ENCODE measurements around the gene STMN3.

Gene STMN3

GRCh38 chr20:63653041-63653973, at the start of gene STMN3:
Gene STMN3 (minus strand): TSS chr20:63653424. CDS start chr20:63653345, 79 bp downstream.
- Mint-ChIP-seq H3K9me3 (no peaks in the 10 kb centered on the region), H3K4me3 (peak within 1 kb of the TSS; percentile 77), H3K27me3 (peaks cover 2% of the 10 kb centered on the region), H3K36me3 (ENCODE audit: low read depth) (peaks cover 5% of the 10 kb centered on the region), H3K4me1 (ENCODE audit: low read depth) (peaks cover 30% of the 10 kb centered on the region), H3K27ac (peak within 1 kb of the TSS; percentile 88)
- peak; percentile 78 for DNase-seq

- DNase-seq, result no peak
- H3K4me3 Mint-ChIP-seq, result no peak overlapping the region
- peak overlapping the region; percentile 69 for H3K27ac Mint-ChIP-seq
- H3K9me3 Mint-ChIP-seq, result no peaks in the 10 kb centered on the region
- no peaks in the 10 kb centered on the region for H3K27me3 Mint-ChIP-seq
- peaks cover 50% of the 10 kb centered on the region for H3K4me1 Mint-ChIP-seq (ENCODE audit: low read depth)
- peaks cover 69% of the 10 kb centered on the region for H3K36me3 Mint-ChIP-seq (ENCODE audit: low read depth)
These were observed 48.9 kb upstream of the STMN3 start for GRCh38 chr20:63702036-63702665.

GRCh38 chr20:63701329-63702035, 48.3 kb upstream of the STMN3 start:
- Mint-ChIP-seq H3K4me1 (ENCODE audit: low read depth) (peaks cover 52% of the 10 kb centered on the region), H3K27me3 (no peaks in the 10 kb centered on the region), H3K9me3 (no peaks in the 10 kb centered on the region), H3K36me3 (ENCODE audit: low read depth) (peaks cover 62% of the 10 kb centered on the region), H3K4me3 (no peak overlapping the region), H3K27ac (peak overlapping the region; percentile 57)
- DNase-seq, result no peak

- Mint-ChIP-seq H3K4me1 (ENCODE audit: low read depth) (peaks cover 50% of the 10 kb centered on the region), H3K27me3 (no peaks in the 10 kb centered on the region), H3K27ac (peak overlapping the region; percentile 57), H3K36me3 (ENCODE audit: low read depth) (peaks cover 61% of the 10 kb centered on the region), H3K4me3 (no peak overlapping the region), H3K9me3 (no peaks in the 10 kb centered on the region)
- DNase-seq, result no peak
These were observed 47.8 kb upstream of the STMN3 start for GRCh38 chr20:63701051-63701328.

GRCh38 chr20:63700199-63701050, 47.2 kb upstream of the STMN3 start:
- H3K27ac Mint-ChIP-seq, result peak overlapping the region; percentile 72
- peaks cover 59% of the 10 kb centered on the region for H3K36me3 Mint-ChIP-seq (ENCODE audit: low read depth)
- no peaks in the 10 kb centered on the region for H3K27me3 Mint-ChIP-seq
- no peak for DNase-seq
- no peaks in the 10 kb centered on the region for H3K9me3 Mint-ChIP-seq
- H3K4me1 Mint-ChIP-seq (ENCODE audit: low read depth), result peaks cover 47% of the 10 kb centered on the region
- H3K4me3 Mint-ChIP-seq, result no peak overlapping the region

- peaks cover 46% of the 10 kb centered on the region for H3K4me1 Mint-ChIP-seq (ENCODE audit: low read depth)
- peak overlapping the region; percentile 27 for H3K4me3 Mint-ChIP-seq
- no peaks in the 10 kb centered on the region for H3K27me3 Mint-ChIP-seq
- no peak for DNase-seq
- peaks cover 59% of the 10 kb centered on the region for H3K36me3 Mint-ChIP-seq (ENCODE audit: low read depth)
- no peaks in the 10 kb centered on the region for H3K9me3 Mint-ChIP-seq
- H3K27ac Mint-ChIP-seq, result peak overlapping the region; percentile 91
These were observed 46.4 kb upstream of the STMN3 start for GRCh38 chr20:63699466-63700198.

- peak overlapping the region; percentile 27 for H3K4me3 Mint-ChIP-seq
- H3K27me3 Mint-ChIP-seq, result no peaks in the 10 kb centered on the region
- peak; percentile 76 for DNase-seq
- no peaks in the 10 kb centered on the region for H3K9me3 Mint-ChIP-seq
- peak overlapping the region; percentile 91 for H3K27ac Mint-ChIP-seq
- peaks cover 46% of the 10 kb centered on the region for H3K4me1 Mint-ChIP-seq (ENCODE audit: low read depth)
- H3K36me3 Mint-ChIP-seq (ENCODE audit: low read depth), result peaks cover 59% of the 10 kb centered on the region
These were observed 45.7 kb upstream of the STMN3 start for GRCh38 chr20:63698739-63699465.

GRCh38 chr20:63697868-63698545, 44.8 kb upstream of the STMN3 start:
- H3K9me3 Mint-ChIP-seq, result no peaks in the 10 kb centered on the region
- H3K36me3 Mint-ChIP-seq (ENCODE audit: low read depth), result peaks cover 56% of the 10 kb centered on the region
- peaks cover 49% of the 10 kb centered on the region for H3K4me1 Mint-ChIP-seq (ENCODE audit: low read depth)
- H3K27me3 Mint-ChIP-seq, result no peaks in the 10 kb centered on the region
- no peak overlapping the region for H3K4me3 Mint-ChIP-seq
- H3K27ac Mint-ChIP-seq, result peak overlapping the region; percentile 73
- DNase-seq, result no peak

- no peaks in the 10 kb centered on the region for H3K9me3 Mint-ChIP-seq
- peak overlapping the region; percentile 73 for H3K27ac Mint-ChIP-seq
- peaks cover 49% of the 10 kb centered on the region for H3K4me1 Mint-ChIP-seq (ENCODE audit: low read depth)
- peak; percentile 53 for DNase-seq
- H3K36me3 Mint-ChIP-seq (ENCODE audit: low read depth), result peaks cover 57% of the 10 kb centered on the region
- no peaks in the 10 kb centered on the region for H3K27me3 Mint-ChIP-seq
- H3K4me3 Mint-ChIP-seq, result no peak overlapping the region
These were observed 44.2 kb upstream of the STMN3 start for GRCh38 chr20:63697357-63697867.

GRCh38 chr20:63696628-63697356, 43.6 kb upstream of the STMN3 start, which contains the start of gene TNFRSF6B:
Gene TNFRSF6B (plus strand): TSS chr20:63696652. CDS start chr20:63696768, 116 bp downstream.
- Mint-ChIP-seq H3K36me3 (ENCODE audit: low read depth) (peaks cover 56% of the 10 kb centered on the region), H3K4me3 (no peak within 1 kb of the TSS), H3K27me3 (no peaks in the 10 kb centered on the region), H3K4me1 (ENCODE audit: low read depth) (peaks cover 45% of the 10 kb centered on the region), H3K27ac (peak within 1 kb of the TSS; percentile 73), H3K9me3 (no peaks in the 10 kb centered on the region)
- peak; percentile 65 for DNase-seq

GRCh38 chr20:63696306-63696627, 43.0 kb upstream of the STMN3 start:
- Mint-ChIP-seq H3K9me3 (no peaks in the 10 kb centered on the region), H3K36me3 (ENCODE audit: low read depth) (peaks cover 61% of the 10 kb centered on the region), H3K4me1 (ENCODE audit: low read depth) (peaks cover 45% of the 10 kb centered on the region), H3K27ac (peak overlapping the region; percentile 71), H3K4me3 (no peak overlapping the region), H3K27me3 (no peaks in the 10 kb centered on the region)
- DNase-seq, result no peak

All from activated T-cell treated with anti-CD3 and anti-CD28 coated beads, Interleukin-2, amount 50 U/mL, for 24 hours (primary cell).